Activated CD4-positive, alpha-beta T cell treated with anti-CD3 and anti-CD28 coated beads for 1 hour (primary cell): Measurements from ENCODE around the gene FOXJ3.

ENCODE experiments used
- DNase-seq: peaks from one replicate; pipeline ENCODE4 v3.0.0-alpha.2; 2020

FOXJ3 gene

GRCh38 chr1:42333662-42334239 is 1.3 kb downstream of the FOXJ3 start:
- no peak for DNase-seq

GRCh38 chr1:42332877-42333276 is 2.2 kb downstream of the FOXJ3 start:
- DNase-seq: no peak

GRCh38 chr1:42330215-42330614 is 4.8 kb downstream of the FOXJ3 start:
- DNase-seq: no peak

- DNase-seq: no peak
These were observed 6.0 kb downstream of the FOXJ3 start for GRCh38 chr1:42328916-42329496.

GRCh38 chr1:42328047-42328625 is 6.9 kb downstream of the FOXJ3 start:
- no peak for DNase-seq

- no peak for DNase-seq
These were observed 10.0 kb downstream of the FOXJ3 start for GRCh38 chr1:42325014-42325402.

- DNase-seq: no peak
These were observed 10.5 kb downstream of the FOXJ3 start for GRCh38 chr1:42324398-42325013.

GRCh38 chr1:42323551-42323950 is 11.5 kb downstream of the FOXJ3 start:
- no peak for DNase-seq

- no peak for DNase-seq
These were observed 12.5 kb downstream of the FOXJ3 start for GRCh38 chr1:42322577-42322976.

- no peak for DNase-seq
These were observed 13.3 kb downstream of the FOXJ3 start for GRCh38 chr1:42321731-42322130.

GRCh38 chr1:42320708-42321107 is 14.3 kb downstream of the FOXJ3 start:
- DNase-seq: no peak

GRCh38 chr1:42319871-42320484 is 15.1 kb downstream of the FOXJ3 start:
- no peak for DNase-seq

- DNase-seq: no peak
These were observed 15.7 kb downstream of the FOXJ3 start for GRCh38 chr1:42319128-42319851.

- no peak for DNase-seq
These were observed 16.4 kb downstream of the FOXJ3 start for GRCh38 chr1:42318601-42319000.

GRCh38 chr1:42317308-42317707 is 17.7 kb downstream of the FOXJ3 start:
- no peak for DNase-seq

GRCh38 chr1:42316292-42316691 is 18.7 kb downstream of the FOXJ3 start:
- DNase-seq: no peak

- no peak for DNase-seq
These were observed 19.5 kb downstream of the FOXJ3 start for GRCh38 chr1:42315500-42315899.

- no peak for DNase-seq
These were observed 21.1 kb downstream of the FOXJ3 start for GRCh38 chr1:42313970-42314369.

GRCh38 chr1:42312576-42313212 is 22.3 kb downstream of the FOXJ3 start:
- DNase-seq: no peak

GRCh38 chr1:42311897-42312296 is 23.1 kb downstream of the FOXJ3 start:
- no peak for DNase-seq

- DNase-seq: no peak
These were observed 23.9 kb downstream of the FOXJ3 start for GRCh38 chr1:42311138-42311537.

GRCh38 chr1:42306977-42307376 is 28.1 kb downstream of the FOXJ3 start:
- no peak for DNase-seq

GRCh38 chr1:42305639-42306038 is 29.4 kb downstream of the FOXJ3 start:
- no peak for DNase-seq
